ENCODE results near the gene CD2AP.
A peak's percentile ranks its signal among the peaks of the same experiment; 100 is the strongest.
"Not testable (repeated sequence)": the region's sequence is repeated elsewhere in the genome, so short reads cannot be mapped to it uniquely, and the experiment has no call there.

CD2AP gene

DNA sequence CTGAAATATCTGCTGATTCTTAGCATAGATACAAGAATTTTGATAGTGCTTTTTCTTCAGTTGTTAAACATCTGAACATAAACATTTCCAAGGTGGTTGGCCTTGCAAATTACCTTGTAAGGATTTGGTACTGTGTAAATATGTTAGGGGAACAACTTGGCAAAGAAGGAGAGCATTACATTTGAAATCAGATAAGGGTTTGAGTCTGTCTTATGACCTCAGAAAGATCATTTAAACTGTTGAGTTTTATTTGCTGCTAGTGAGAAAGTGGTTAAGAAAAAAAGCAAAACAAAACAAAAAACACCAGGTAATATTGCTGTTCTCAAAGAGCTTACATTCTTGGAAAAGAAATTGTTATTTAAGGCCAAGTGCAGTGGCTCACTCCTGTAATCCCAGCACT lies 56.5 kb downstream of the CD2AP start:
- no peak overlapping the region for H3K4me3 Mint-ChIP-seq
- no peak for ATAC-seq (ENCODE audit: low read depth)
- peaks cover 3% of the 10 kb centered on the region for H3K9me3 Mint-ChIP-seq
- no peak overlapping the region for H3K27ac Mint-ChIP-seq
- no peak for DNase-seq (ENCODE audit: low spot score in 2 of 2)
- peaks cover 16% of the 10 kb centered on the region for H3K36me3 Mint-ChIP-seq
- peaks cover 5% of the 10 kb centered on the region for H3K4me1 Mint-ChIP-seq
- H3K27me3 Mint-ChIP-seq = no peaks in the 10 kb centered on the region

DNA sequence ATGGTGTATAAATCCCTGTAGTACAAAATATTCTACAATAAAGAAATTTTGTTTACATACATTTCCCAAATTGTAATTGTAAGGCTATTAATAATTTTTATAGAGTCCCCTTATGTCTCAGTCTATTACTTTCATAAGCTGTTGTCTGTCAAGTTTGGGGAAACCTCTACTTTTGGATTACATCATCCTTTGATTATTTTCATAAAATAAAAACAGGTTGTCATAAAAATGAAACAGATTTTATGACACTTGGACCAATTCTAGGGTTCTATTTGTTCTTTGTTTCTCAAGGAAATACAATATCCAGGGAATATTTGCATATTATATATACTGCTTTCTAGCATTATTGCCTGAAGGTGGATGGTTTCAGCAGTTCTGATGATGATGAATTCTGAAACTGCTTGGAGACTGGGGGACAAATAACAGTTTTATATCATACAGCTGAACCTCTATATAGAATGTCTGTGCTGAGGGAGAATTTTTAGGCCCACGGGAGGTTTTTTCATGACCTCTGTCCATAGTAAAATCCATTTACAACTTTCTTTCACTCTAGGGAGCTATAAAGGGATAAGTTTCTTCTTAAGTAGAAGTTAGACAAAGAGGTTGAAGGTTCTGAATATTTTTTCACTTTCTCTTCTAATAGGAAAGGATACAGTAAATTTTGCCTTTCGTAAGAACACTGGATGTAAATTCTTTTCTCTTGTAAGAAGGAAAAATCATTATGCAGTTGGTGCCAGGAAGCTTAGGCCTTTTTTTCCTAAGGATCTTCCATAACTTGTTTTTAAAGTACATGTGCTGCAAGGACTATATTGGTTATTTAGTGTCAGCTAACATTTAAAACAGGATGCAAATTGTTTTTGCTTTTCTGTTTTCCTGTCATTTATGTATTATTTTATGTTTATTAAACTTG lies 58.0 kb downstream of the CD2AP start:
- ATAC-seq (ENCODE audit: low read depth) (no peak), DNase-seq (ENCODE audit: low spot score in 2 of 2) (no peak)
- H3K27ac Mint-ChIP-seq = no peak overlapping the region

DNA sequence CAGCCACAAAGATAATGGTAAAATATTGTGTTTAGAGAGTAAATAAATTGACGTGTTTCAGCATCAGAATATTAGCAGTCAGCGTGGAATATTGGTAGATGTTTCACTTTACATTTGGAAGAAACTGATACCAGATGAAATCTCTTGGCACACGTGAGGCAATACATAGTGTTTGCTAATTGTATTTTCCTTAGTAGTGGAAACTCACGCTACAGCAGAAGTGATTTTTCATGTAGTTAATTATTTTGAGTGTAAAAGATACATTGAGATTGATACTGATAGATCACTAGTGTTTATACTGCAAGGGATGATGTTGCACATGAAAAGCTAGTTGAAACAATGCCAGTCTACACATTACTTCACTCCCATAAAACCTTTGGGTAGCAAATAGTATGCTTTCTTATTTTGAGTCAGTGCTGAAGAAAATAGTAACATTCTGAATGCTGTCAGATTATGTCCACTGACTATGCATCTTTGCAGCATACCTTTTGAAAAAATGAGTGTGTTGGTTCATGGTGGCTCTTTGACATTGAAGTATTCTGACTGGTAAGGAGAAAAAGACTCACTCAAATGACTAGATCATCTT lies 59.3 kb downstream of the CD2AP start:
- H3K27me3 Mint-ChIP-seq = no peaks in the 10 kb centered on the region
- no peaks in the 10 kb centered on the region for H3K9me3 Mint-ChIP-seq
- DNase-seq (ENCODE audit: low spot score in 2 of 2) = no peak
- H3K27ac Mint-ChIP-seq = no peak overlapping the region
- peaks cover 3% of the 10 kb centered on the region for H3K4me1 Mint-ChIP-seq
- no peak for ATAC-seq (ENCODE audit: low read depth)
- no peak overlapping the region for H3K4me3 Mint-ChIP-seq
- H3K36me3 Mint-ChIP-seq = peaks cover 16% of the 10 kb centered on the region

More for the DNA sequence above, 58.0 kb downstream of the CD2AP start:
- Mint-ChIP-seq H3K4me1 (peaks cover 3% of the 10 kb centered on the region), H3K4me3 (no peak overlapping the region), H3K27me3 (no peaks in the 10 kb centered on the region), H3K36me3 (peaks cover 15% of the 10 kb centered on the region), H3K9me3 (no peaks in the 10 kb centered on the region)

DNA sequence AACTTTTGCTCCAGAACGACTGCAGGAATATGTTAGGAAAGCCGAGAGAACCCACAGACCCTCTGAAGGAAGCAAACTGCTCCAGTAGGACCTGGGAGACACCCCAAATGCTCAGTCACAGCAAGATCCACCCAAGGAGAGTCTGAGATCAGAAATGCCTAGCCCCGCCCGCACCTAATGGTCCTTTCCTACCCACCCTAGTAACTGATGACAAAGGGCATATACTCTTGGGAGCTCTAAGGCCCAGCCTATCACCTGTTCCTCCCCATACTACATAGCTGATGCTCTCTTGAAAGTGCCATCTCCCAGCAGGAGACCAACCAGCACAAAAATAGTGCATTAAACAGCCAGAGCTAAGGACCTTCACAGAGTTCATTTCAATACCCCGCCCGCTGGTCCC lies 67.6 kb downstream of the CD2AP start:
- ATAC-seq (ENCODE audit: low read depth) = no peak
- peaks cover 35% of the 10 kb centered on the region for H3K36me3 Mint-ChIP-seq
- no peak overlapping the region for H3K4me3 Mint-ChIP-seq
- H3K4me1 Mint-ChIP-seq = no peaks in the 10 kb centered on the region
- no peak for DNase-seq (ENCODE audit: low spot score in 2 of 2)
- no peaks in the 10 kb centered on the region for H3K27me3 Mint-ChIP-seq
- no peak overlapping the region for H3K27ac Mint-ChIP-seq
- peaks cover 4% of the 10 kb centered on the region for H3K9me3 Mint-ChIP-seq

DNA sequence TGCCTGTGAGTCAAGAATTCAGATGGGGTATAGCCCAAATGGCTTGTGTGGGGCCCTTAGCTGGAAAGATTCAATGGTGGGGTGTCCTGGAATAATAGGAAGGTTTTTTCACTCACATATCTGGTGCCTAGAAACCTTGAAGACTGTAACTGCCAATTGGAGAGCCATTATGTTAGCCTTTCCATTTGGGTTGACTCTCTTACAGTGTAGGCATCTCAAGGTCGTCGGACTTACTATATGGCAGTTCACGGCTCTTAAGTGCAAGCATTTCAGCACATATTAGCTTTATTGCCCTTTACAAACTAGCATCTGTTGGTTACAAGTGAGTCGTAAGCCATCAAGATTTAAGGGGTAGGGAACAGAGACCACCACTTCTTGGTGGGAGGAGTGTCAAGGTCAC lies 74.1 kb downstream of the CD2AP start:
- DNase-seq (ENCODE audit: low spot score in 2 of 2) = no peak
- Mint-ChIP-seq H3K4me1 (no peaks in the 10 kb centered on the region), H3K36me3 (peaks cover 31% of the 10 kb centered on the region), H3K4me3 (no peak overlapping the region), H3K27ac (no peak overlapping the region), H3K9me3 (peaks cover 6% of the 10 kb centered on the region), H3K27me3 (no peaks in the 10 kb centered on the region)
- ATAC-seq (ENCODE audit: low read depth) = no peak

DNA sequence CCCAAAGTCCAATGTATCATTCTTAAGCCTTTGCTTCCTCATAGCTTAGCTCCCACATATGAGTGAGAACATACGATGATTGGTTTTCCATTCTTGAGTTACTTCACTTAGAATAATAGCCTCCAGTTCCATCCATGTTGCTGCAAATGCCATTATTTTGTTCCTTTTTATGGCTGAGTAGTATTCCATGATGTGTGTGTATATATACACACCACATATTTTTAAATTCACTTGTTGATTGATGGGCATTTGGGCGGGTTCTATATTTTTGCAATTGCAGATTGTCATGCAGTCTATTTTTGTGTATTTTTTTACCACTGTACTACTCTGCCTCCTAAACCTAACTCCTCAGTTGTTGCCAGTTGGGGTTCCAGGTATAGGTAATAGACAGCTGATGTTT lies 74.7 kb downstream of the CD2AP start:
- Mint-ChIP-seq H3K36me3 (peaks cover 31% of the 10 kb centered on the region), H3K4me1 (no peaks in the 10 kb centered on the region), H3K27ac (peak overlapping the region; percentile 6), H3K9me3 (peaks cover 7% of the 10 kb centered on the region), H3K27me3 (no peaks in the 10 kb centered on the region), H3K4me3 (no peak overlapping the region)
- ATAC-seq (ENCODE audit: low read depth) (no peak), DNase-seq (ENCODE audit: low spot score in 2 of 2) (no peak)

DNA sequence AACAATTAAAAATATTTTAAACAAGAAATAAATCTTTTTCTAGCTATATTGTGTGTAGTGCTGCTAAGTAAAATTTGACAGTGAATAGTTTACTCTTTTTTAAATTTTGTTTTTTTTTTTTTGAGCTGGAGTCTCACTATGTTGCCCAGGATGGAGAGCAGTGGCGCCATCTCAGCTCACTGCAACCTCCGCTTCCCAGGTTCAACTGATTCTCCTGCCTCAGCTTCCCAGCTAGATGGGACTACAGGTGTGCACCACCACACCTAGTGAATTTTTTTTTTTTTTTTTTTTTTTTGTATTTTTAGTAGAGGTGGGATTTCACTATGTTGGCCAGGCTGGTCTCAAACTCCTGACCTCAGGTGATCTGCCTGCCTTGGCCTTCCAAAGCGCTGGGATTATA lies 75.7 kb downstream of the CD2AP start:
- H3K27me3 Mint-ChIP-seq; ATAC-seq (ENCODE audit: low read depth); H3K9me3 Mint-ChIP-seq; H3K4me3 Mint-ChIP-seq; DNase-seq (ENCODE audit: low spot score in 2 of 2); H3K4me1 Mint-ChIP-seq: not testable (repeated sequence)
- peak overlapping the region; percentile 6 for H3K27ac Mint-ChIP-seq
- H3K36me3 Mint-ChIP-seq = peaks cover 38% of the 10 kb centered on the region

DNA sequence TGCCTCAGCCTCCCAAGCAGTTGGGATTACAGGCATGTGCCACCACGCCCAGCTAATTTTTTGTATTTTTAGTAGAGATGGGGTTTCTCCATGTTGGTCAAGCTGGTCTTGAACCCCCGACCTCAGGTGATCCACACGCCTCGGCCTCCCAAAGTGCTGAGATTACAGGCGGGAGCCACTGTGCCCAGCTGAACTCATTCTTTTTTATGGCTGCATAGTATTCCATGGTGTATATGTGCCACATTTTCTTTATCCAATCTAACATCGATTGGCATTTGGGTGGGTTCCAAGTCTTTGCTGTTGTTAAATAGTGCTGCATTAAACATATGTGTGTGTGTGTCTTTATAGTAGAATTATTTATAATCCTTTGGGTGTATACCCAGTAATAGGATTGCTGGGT lies 78.9 kb downstream of the CD2AP start:
- H3K4me1 Mint-ChIP-seq; H3K9me3 Mint-ChIP-seq; ATAC-seq (ENCODE audit: low read depth); H3K4me3 Mint-ChIP-seq; H3K27ac Mint-ChIP-seq; H3K27me3 Mint-ChIP-seq; DNase-seq (ENCODE audit: low spot score in 2 of 2): not testable (repeated sequence)
- H3K36me3 Mint-ChIP-seq = peaks cover 42% of the 10 kb centered on the region

DNA sequence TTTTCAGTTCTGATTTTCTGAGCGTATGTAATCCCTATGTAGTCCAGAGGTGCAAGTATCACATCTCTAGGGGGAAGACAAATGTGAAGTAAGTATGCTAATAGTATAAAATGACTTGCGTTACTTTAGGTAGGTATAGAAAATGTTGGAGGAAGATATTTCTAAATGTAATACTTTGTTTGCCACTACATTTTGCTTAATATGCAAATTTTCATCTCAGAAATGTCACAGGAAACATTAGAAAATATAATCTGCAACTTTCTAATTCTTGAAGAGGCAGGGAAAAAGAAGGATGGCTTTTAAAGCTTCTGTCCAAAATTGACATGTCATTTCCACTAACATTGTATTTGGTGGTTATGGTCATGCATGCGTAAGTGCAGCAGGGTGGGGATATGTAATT lies 85.6 kb downstream of the CD2AP start:
- Mint-ChIP-seq H3K9me3 (no peaks in the 10 kb centered on the region), H3K4me1 (peaks cover 5% of the 10 kb centered on the region), H3K36me3 (peaks cover 32% of the 10 kb centered on the region), H3K27me3 (no peaks in the 10 kb centered on the region), H3K27ac (no peak overlapping the region), H3K4me3 (no peak overlapping the region)
- ATAC-seq (ENCODE audit: low read depth) = no peak
- no peak for DNase-seq (ENCODE audit: low spot score in 2 of 2)

DNA sequence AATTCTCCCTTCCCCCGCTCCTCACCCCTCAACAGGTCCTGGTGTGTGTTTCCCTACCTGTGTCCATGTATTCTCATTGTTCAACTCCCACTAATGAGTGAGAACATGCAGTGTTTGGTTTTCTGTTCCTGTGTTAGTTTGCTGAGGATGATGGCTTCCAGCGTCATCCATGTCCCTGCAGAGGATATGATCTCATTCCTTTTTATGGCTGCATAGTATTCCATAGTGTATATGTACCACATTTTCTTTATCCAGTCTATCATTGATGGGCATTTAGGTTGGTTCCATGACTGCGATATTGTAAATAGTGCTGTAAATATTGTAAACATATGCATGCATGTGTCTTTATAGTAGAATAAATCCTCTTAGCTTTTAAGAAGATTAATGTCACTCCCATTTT lies 89.0 kb downstream of the CD2AP start:
- H3K27me3 Mint-ChIP-seq; H3K27ac Mint-ChIP-seq; H3K9me3 Mint-ChIP-seq; ATAC-seq (ENCODE audit: low read depth); DNase-seq (ENCODE audit: low spot score in 2 of 2); H3K4me1 Mint-ChIP-seq; H3K4me3 Mint-ChIP-seq: not testable (repeated sequence)
- H3K36me3 Mint-ChIP-seq = peaks cover 16% of the 10 kb centered on the region

DNA sequence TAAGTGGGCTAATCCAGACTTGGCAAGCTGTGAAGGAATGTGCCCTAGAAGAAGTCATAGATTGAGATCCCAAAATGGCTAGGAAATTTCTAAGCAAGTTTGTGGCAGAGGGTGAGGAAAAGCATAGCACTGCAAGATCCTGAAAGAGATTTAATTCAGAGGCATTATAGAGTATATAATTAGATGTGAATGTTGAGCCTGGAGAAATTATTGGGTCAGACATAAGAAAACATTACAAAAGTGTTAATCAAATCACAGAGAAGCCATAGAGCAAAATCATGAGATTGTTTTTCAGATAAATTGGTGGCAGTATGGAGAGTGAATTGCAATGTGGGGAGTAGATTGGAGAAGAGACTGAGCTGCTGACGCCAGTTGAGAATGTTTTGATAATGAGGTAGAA lies 90.0 kb downstream of the CD2AP start:
- ATAC-seq (ENCODE audit: low read depth) (no peak), DNase-seq (ENCODE audit: low spot score in 2 of 2) (no peak)
- no peaks in the 10 kb centered on the region for H3K9me3 Mint-ChIP-seq
- peaks cover 2% of the 10 kb centered on the region for H3K4me1 Mint-ChIP-seq
- no peak overlapping the region for H3K27ac Mint-ChIP-seq
- H3K36me3 Mint-ChIP-seq = peaks cover 13% of the 10 kb centered on the region
- H3K4me3 Mint-ChIP-seq = no peak overlapping the region
- no peaks in the 10 kb centered on the region for H3K27me3 Mint-ChIP-seq

DNA sequence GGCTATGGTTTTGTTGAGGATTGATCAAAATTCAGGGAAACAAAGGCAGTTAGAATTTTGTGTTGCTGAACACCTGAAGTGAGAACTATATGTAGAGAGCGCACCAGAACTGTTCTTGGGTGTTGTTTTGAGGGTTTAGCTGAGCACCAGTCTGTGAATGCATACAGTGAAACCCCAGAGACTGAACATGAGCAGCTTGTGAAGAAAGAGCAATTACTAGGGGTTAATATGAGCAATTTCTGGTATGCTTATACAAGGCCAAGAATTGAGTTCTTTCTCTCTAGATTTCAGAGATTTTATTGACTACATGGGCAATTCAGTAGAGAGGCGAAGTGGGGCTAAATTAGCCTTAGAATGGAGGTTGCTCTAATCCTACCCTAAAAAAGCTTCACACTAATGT lies 93.9 kb downstream of the CD2AP start:
- no peaks in the 10 kb centered on the region for H3K9me3 Mint-ChIP-seq
- H3K27ac Mint-ChIP-seq = no peak overlapping the region
- no peak for DNase-seq (ENCODE audit: low spot score in 2 of 2)
- peaks cover 6% of the 10 kb centered on the region for H3K36me3 Mint-ChIP-seq
- H3K27me3 Mint-ChIP-seq = no peaks in the 10 kb centered on the region
- peaks cover 2% of the 10 kb centered on the region for H3K4me1 Mint-ChIP-seq
- no peak overlapping the region for H3K4me3 Mint-ChIP-seq
- ATAC-seq (ENCODE audit: low read depth) = no peak

DNA sequence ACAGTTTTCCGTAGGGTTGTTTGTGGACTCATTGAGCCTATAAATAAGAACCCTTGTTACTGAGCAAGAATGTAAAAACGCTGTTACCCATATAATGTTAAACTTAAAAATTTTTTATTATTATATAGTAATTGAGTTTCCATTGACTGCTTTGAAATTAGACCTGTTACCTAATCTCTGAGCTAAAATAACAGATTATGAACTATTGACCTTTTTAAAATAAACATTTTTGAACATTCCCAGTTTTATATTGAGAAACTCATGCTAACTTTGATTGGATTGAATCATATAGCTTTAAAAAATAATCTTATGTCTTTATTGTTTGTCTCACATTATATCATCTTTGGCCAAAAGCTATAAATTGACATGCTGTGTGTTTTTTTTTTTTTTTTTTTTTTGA lies 95.5 kb downstream of the CD2AP start:
- no peak overlapping the region for H3K27ac Mint-ChIP-seq
- no peak for DNase-seq (ENCODE audit: low spot score in 2 of 2)
- H3K4me1 Mint-ChIP-seq = peaks cover 2% of the 10 kb centered on the region
- H3K9me3 Mint-ChIP-seq = no peaks in the 10 kb centered on the region
- H3K36me3 Mint-ChIP-seq = peaks cover 7% of the 10 kb centered on the region
- H3K27me3 Mint-ChIP-seq = no peaks in the 10 kb centered on the region
- no peak overlapping the region for H3K4me3 Mint-ChIP-seq
- ATAC-seq (ENCODE audit: low read depth) = no peak

DNA sequence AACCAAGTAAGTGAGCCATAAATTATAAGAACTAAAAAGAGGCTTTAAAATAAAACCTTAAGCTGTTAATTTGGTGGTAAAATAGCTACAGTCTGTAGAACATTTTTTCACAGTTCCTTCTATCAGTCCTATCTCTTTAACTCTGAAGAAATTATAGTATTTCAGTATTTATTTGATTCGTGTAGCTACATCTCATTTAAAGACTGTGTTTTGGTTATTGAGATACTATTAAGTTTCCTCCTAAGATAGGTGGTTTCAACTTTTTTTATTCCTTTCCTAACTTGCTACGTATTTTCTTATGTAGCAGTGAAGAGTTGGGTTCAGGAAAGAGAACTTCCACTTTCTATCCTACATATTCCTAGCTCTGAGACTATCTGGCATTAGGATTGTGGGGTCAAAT lies 97.2 kb downstream of the CD2AP start:
- Mint-ChIP-seq H3K27me3 (no peaks in the 10 kb centered on the region), H3K9me3 (no peaks in the 10 kb centered on the region), H3K27ac (no peak overlapping the region), H3K4me3 (no peak overlapping the region), H3K4me1 (peaks cover 2% of the 10 kb centered on the region), H3K36me3 (peaks cover 7% of the 10 kb centered on the region)
- DNase-seq (ENCODE audit: low spot score in 2 of 2) (no peak), ATAC-seq (ENCODE audit: low read depth) (no peak)

DNA sequence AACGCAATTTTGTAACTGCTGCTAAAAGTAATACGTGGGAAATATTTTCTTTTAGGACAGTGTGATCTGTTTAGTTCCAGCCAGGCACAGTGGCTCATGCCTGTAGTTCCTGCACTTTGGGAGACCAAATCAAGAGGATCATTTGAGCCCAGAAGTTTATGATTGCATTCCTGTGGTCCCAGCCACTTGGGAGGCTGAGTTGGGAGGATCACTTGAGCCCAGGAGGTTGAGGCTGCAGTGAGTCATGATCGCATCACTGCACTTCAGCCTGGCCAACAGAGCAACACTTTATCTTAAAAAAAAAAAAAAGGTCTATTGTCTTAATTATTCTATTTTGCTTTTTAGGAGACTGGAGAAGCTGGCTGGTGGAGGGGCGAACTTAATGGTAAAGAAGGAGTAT lies 101.5 kb downstream of the CD2AP start:
- no peak overlapping the region for H3K4me3 Mint-ChIP-seq
- no peak for ATAC-seq (ENCODE audit: low read depth)
- no peak for DNase-seq (ENCODE audit: low spot score in 2 of 2)
- no peaks in the 10 kb centered on the region for H3K9me3 Mint-ChIP-seq
- H3K27me3 Mint-ChIP-seq = no peaks in the 10 kb centered on the region
- no peaks in the 10 kb centered on the region for H3K4me1 Mint-ChIP-seq
- peaks cover 21% of the 10 kb centered on the region for H3K36me3 Mint-ChIP-seq
- H3K27ac Mint-ChIP-seq = no peak overlapping the region

All from memory B cell (primary cell).